SIG-M5 treated with dmso at 0.1 percent for 504 hours (cell line): ENCODE data around the gene NRG2.

Experiments
- DNase-seq: peaks from one replicate; lab custom pipeline; 2025; ENCODE audit not compliant: unreplicated experiment; lab: John Stamatoyannopoulos, UW

NRG2 gene

DNA sequence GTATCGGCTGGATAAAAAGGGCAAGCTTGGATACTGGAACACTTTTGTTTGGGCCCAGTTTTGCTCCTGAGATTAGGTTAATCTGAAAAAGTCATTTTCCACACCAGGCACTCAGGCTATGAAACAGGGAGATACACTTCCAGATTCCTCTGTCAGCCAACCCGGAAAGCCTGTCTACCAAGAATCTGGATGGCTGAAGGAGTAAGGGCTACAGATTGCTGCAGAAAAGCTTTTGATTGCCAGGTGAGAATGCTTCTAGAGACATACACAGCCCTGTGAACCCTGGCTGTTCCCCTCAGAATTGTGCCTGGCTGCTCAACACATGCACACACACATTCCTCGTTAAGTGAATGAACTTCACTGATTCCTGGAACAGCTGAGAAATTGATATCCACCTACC is 133.1 kb downstream of the NRG2 start:
- no peak for DNase-seq

DNA sequence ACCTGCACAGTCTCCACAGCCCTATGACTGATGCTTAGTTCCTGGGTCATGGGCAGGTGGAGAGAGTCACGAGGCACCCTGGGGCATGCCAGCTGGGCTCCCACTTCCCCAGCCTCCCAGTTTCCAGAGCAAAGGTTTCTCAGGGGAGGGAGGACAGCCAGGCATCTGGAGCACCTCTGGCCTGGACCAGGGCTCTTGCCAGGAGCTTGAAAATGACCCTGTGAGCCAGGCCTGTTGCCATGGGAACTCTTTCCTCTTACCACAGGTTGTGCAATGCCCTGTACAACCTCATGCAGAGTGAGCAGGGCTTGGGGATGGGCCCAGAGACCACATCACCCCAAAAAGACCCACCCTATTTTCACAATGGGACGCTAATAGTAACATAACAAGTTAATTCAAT is 134.3 kb downstream of the NRG2 start:
- no peak for DNase-seq

DNA sequence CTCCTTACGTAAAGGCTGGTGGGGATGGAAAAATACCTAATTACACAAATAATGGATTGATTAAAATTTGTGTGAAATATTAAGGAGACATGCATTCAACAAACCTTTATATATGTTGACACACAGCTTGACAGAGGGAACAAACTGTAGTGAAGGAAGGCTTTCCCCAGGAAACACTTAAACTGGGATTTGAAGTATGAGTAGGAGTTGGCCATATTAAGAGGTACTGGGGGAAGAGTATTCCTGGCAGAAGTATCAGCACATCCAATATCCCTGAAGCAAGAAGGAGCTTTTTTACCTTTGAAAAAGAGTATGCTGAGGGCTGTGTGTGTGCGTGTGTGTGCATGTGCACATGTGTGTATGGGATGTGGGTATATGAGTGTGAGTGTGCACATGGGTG is 136.4 kb downstream of the NRG2 start:
- DNase-seq = no peak

DNA sequence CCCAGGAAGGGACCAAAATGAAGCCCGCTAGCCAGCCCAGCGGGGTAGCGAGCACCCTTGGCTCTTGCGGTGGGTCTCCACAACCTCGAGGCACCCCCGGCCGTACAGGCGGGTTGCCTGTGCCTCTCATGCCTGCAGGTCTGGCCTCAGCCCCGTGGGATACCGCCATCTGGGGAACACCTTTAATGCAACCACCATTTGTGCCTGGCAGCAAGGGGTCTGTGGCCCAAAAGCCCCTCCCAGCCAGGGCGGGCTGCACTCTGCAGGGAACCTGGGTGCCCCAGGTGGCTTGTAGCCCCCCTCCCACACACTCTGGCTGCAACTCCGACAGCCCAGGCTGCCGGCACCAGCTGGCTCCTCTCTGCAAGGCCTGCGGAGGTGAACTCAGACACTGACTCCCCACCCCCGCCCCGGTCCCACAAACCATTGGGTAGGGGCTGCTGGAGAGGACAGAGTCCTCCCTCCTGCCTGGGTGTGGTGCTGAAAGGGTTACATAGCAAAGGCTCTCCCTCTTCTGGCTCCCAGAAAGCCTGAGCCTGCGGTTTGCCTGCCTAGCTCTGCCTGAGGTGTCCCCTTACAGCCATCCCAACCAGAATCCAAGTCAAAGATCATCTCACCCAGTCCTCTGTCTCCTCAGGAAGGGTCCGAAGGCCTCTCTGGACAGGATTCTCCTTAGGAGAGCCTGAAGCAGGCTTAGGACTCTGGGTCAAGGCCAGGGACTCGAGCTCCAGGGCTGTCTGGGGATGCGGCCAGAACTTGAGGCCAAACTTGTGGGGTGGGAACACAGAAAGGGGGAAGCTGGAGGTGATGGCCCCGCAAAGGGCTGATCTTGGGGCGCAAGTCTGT is 138.1 kb downstream of the NRG2 start:
- DNase-seq = no peak

DNA sequence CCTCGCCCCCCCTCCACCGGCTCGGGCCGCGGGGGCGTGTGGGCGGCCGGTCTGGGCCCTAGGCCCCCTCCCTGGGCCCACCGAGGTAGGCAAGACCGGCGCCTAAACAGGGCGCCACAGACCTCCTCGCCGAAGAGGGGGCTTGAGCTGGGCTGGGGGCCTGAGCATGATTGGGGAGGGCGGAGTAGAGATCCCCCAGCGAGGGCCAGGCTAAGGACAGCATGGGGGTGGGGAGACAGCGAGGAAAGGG is 138.6 kb downstream of the NRG2 start:
- no peak for DNase-seq

DNA sequence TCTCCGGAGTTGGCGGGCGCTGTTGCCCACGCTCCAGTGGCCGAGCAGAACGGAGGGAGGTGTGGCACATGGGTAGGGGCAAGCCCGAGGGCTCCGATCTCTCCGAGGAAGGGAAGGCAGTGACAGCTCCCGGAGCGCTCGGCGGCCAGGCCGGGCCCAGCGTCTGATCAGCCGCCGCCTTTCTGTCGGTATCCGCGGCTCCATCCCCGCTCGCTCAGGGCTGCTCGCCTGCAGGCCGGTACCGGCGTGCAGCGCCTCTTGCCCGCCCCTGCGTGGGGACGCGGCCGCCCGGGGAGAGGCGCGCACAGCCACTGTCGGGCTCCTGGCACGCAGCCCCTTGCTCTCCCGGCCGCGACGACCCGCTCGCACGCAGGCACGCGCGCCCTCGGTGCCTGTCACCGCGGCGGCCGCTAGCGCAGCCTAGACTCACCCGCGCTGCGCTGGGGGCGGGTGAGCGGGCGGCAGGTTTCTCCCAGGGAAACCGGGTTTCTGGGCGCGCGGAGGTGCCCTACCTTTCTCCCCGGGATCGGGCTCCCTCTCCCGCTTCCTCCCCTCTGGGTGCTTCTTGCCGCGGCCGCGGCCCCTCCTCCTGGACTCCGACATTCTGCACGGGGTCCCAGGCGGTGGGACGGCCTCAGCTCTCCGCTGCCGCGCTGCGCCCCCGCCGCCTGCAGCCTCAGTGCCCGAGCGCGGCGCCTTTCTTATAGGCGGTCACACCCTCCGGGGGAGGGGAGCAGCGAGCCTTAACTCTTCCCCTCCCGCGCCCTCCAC is 139.1 kb downstream of the NRG2 start:
- no peak for DNase-seq

DNA sequence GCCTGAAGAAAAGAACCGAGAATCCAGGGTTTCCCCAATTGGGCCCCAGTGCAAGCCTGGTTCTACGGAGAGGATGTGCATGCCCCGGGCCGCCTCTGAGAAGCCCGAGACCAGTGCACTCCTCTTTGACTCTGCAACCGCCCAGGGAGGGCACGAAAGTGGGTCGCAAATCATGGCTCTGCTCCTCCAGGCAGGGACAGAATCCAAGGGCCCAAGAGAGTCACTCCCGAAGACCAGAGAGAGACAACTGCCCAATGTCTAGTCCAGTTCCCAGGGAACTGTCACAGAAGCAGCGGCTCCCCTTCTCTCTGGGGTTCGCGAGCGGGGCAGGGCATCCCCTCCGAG is 139.7 kb downstream of the NRG2 start:
- no peak for DNase-seq

DNA sequence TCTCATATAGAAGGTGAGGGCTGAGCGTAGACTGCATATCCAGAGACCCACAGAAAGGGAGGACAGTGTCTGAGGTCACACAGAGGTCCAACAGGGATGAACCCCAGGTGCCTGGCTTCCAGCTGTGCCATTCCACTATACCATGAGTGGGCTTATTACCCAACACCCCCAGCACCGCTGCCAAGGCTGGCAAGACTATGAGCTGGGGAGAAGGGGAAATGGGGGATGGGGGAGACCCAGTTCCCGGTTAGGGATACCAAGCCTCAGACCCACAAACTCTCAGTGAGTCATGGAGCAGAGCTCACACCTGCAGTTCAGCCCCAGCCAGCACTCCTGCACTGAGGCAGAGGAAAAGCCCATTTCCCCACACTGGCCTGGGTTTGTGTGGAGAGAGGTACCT is 141.1 kb downstream of the NRG2 start:
- DNase-seq = no peak

DNA sequence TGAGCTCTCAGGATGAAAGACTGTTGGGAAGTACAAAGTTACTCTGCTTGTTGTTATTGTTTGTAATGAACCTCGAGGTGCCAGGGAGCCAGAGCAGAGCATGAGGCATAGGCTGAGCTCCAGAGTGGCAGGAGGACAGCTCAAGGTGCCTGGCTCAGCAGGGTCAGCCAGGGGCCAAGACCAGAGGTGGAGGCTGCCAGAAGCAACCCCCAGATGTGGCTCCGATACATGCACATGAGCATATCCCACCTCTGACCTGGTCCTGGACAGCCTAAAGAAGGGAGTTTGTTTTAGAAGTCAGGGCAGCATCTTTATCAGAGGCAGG is 141.9 kb downstream of the NRG2 start:
- no peak for DNase-seq

DNA sequence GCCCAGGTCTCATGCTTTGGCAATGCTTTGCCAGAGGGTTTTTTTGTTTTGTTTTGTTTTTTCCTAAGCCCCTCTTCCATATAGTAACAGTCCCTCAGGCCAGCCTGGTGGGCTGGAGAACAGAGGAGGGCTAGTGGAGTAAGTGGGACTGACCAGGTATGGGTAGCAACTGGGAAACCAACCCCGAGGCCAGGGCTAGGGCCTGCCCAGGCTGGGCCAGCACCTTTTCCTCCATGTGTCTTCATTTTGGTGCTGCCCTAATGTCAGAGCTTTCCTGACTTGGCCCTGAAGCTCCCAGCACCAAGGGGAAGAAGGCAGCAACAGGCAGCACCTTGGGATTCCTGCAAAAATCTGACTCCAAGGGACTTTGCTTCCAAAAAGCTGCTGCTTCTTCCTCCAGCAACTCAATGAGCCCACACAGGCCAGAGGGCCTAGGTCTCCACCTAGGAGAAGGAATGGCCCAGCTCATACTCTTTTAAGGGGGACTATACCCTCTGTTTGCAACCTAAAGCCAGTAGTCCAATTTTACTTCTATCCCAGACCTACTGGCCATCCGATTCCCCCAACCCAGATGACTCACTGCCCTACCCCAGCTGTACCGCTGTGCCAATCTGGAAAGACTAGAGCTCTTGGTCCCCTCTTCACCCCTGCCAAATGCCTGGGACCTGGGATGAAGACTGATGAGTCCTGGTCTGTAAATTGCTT is 142.4 kb downstream of the NRG2 start:
- no peak for DNase-seq

DNA sequence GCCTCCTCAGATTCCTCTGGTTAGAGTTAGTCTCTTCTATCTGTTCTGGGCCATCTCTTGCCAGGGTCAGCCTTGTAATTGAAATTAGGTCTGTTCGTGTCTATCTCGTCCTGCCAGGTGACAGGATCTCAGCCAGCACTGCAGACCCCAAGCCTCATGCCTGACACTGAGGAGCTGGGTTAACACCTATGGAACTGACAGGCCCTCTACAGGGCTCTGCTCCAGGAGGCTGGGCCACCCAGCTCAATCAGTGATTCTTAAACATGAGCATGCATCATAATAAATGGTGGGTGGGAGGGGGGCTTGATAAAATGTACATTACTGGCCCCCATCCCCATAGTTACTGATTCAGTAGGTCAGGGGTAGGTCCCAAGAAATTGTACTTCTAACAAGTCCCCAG is 144.1 kb downstream of the NRG2 start:
- no peak for DNase-seq

DNA sequence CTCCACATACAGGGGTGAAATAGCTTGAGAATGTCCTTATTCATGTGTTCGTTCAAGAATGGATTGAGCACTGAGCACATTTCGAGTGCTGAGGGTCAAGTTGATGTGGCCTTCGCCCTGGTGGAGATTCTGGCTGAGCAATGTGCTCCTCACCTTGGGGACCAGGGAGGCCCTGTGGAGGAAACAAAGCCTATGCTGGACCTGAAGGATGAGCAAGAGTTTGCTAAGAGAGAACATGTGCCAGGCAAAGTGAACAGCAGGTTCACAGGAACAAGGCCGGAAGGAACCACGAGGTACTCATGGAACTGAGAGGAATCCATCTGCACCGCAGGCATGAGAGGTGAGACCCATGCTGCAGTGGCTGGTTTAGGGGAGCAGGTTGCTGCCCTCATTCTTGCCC is 145.1 kb downstream of the NRG2 start:
- no peak for DNase-seq

DNA sequence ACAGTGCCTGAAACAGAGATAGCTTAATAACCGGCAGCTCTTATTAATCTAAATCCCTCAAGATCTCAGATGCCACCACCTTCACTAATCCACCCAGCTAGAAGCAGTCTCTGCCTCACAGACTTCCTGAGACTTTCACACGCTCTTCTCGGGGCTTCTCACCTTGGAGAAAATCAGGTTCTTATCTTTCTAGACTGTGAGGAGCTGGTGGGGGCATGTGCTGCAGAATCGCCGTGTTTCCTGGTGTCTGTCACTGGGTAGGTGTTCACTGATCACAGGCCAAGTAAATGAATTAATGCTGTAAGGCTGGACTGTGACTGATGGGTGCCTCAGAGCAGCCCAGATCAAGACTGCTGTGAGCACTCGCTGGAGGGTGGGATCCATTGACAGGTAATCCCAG is 145.8 kb downstream of the NRG2 start:
- DNase-seq = no peak

DNA sequence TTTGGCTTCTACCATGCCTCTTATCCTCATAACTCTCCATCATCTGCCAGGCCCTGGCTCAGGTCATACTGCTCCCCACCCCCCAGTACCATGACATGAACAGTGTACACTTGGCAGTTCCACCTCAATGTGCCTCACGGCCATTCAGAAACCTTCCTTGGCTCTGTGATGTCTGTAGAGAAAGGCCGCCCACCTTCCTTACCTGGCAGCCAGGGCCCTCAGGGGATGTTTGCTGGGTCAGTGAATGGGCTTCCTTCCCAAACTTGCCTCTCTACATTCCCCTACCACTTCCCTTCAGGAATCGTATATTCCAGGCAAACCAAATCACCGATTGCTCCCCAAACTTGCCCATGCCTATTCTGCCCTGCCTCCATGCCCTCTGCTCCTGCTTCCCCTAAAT is 146.4 kb downstream of the NRG2 start:
- no peak for DNase-seq

DNA sequence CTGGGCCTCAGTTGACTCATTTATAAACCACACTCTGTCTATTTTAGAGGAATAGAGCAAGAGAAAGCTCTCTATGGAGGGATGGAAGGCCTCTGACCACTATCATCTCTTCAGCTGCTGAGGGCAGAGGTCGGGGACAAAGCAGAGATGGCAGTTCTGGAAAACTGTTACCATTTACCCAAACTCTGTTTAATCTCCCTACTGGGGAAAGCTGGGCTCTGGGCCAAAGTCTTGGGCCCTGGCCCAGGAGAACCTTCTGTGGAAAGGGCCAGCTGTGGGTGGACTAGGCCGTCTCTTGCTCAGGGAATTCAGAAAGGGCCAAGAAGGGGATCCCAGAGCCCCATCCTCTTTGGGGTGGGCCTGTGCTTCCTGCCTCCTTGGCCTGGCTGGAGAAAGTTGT is 147.5 kb downstream of the NRG2 start:
- no peak for DNase-seq

DNA sequence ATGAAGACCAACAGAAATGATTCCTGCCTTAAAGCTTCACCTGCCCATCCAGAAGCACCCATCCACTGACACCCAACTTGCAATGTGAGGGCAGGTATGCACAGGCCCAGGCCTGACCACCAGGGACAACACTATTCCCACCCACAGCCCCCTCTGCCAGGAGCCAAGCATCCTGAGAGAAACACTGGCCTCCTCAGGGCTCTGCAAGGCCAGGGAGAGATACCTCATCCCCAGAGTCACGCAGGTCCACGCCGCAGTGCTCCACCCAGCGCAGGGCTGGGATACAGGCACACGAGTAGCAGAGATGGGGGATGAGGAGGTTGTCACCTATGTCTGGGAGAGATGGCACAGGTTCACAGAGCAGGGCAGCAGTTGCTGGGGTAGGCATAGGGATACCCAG is 148.1 kb downstream of the NRG2 start:
- DNase-seq = no peak

DNA sequence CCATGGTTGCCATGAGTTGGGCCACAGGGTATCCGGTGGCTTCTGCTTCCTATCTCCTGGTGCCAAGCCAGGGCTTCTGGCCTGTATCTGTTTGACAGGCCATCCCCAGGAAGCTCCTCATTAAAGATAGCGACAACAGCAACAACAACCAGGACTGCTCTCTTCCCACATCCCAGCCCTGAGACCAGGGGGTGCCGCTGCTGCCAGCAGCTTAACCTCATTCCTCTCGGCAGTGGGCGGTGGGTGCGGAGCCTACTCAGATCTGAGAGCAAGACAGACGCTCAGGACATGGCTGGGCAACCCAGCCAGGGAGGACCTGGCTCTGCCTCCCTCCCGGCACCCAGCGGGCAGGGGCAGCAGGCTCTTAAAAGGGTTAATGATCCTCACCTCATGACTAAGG is 149.2 kb downstream of the NRG2 start:
- DNase-seq = no peak

DNA sequence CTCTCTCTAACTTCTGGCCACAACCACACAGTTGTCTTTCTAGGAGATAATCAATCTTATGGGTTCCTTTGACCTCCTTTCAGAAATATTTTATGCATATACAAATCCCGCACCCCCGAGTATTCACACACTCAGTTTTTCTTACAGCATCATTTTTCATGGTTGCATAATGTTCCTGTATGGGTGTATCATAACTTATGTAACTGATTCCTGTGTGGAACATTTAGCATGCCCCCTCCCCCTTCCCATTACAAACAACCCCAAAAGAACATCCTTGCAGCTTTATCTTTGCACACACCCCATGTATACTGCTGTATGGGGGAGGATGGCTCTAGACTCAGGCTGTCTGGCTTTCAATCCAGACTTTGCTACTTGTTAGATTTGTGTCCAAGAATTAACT is 153.7 kb downstream of the NRG2 start:
- no peak for DNase-seq

DNA sequence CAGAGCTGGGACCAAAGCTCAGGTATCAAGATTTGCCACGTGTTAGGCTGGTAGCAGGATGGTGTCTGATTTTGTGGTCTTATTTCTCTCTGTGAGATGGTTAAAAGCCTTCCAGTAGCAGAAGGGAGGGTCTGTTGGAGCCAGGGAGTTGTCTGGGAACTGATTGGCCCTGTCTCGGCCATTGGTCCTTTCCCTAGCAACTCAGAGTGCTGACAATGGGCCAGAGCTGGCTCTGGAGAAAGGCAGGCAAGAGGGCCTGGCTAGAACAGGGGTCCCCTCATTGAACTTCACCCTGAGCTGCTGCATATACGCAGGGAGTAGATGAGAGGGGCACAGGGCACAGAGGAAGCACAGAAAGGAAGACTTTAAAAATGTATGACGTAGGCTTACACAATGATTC is 154.7 kb downstream of the NRG2 start:
- no peak for DNase-seq

DNA sequence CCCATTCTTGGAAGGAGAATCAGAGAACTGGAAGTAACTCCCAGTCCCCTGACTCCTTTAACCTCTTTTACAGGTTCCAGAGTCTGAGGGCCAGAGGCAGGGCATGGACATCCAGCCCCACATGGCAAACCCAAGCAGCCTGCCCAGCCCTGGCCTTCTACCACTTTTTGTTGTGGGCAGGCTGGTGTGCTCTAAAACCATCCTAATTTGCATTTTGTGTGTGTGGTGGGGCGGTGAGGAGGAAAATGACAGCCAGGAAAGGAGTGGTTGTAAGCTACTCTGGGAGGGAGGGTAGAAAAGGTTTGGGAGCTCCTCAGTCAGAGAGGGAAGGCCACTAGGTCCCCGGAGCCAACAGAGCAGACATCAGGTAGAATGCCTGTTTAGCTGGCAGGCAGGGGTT is 156.9 kb downstream of the NRG2 start:
- no peak for DNase-seq

DNA sequence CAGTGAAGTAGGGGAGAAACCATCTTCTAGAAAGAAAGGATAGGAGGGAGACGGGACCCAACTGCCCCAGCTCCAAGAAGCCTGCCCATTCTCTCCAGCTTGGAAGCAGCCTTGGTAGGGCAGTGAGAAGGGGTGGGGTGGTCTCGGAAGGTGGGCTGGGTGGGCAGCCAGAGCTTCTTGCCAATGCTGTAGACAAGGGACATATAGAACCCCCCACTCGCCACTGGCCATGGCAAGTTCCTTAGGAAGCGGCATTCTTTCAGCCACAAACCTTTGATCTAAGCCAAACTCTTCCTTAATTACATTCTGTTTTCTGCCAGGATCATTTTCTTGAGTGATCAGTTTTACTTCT is 157.3 kb downstream of the NRG2 start:
- DNase-seq = no peak

DNA sequence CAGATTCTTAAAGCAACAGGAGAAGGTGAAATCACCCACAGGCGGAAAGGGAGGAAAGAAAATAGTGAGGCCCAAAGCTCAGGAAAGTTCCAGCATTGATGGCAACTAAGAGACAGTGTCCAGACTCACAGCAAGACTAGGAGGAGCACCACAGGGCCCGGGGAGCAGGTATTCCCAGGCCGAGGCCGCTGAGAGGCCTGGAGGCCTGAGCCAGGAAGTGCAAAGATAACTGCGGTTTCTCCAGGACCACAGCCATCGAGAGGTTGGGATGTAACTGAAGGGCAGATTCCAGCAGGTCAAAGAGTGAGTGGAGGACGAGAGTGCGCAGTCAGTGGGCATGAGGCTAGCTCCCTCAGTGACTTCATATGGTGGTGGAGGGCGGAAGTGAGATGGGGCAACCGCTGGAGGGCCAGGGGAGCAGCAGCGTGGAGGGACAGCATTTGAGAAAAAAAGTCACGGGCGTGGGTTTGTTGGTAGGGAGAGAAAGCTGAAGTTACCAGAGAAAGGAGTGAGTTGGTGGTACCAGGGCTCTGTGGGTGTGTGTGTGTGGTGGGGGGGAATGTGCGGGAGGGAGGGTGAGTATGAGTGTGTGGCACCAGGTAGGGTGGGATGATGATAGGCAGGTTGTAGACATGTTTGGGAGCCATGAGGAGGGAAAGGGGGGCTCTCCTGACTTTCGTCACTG is 157.8 kb downstream of the NRG2 start:
- DNase-seq = no peak
